ENCODE results near the gene BCR.

GRCh38 chr22:23218053-23218866 is 38.0 kb downstream of the BCR start:
- TF ChIP-seq CTCF (IDR thresholded peaks at IDR 0.05; ENCODE audit: insufficient read depth, low read length) = no peak
- TF ChIP-seq POLR2AphosphoS5 (IDR thresholded peaks at IDR 0.05; ENCODE audit: low read depth) = no peak
- no peak for TF ChIP-seq SPI1 (IDR thresholded peaks at IDR 0.05; ENCODE audit: borderline replicate concordance, low read depth)
- TF ChIP-seq REST (IDR thresholded peaks at IDR 0.05; ENCODE audit: insufficient replicate concordance, low read depth) = no peak
- no peak for TF ChIP-seq GABPA (IDR thresholded peaks at IDR 0.05; ENCODE audit: low read depth)
